ENCODE data around the gene DCPS. TPM values are rescaled to one million over a fixed set of nuclear protein-coding genes. Genes with fewer than 3 reads are reported as not detected.
"Not testable (repeated sequence)": the region's sequence is repeated elsewhere in the genome, so short reads cannot be mapped to it uniquely, and the experiment has no call there.

The DCPS gene
- total and polyA plus RNA-seq, 2 experiments from 2014 or later = 12.1 to 26.1 TPM

DNA sequence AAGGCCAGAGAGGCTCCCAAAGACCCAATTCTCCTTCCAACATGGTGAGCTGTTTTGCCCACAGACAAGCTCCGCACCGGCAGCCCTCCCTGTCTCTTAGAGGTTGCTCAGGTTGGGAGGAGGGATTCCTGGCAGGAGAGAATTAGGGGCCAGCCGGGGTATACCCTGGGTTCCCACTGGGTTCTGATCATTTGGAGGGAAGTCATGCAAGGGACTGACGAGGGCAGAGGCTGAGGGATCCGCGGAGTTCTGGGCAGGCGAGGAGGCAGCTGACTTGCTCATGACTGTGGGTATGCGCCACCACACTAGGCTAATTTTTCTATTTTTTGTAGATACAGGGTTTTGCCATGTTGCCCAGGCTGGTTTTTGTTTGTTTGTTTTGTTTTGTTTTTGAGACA, 56.2 kb downstream of the DCPS start:
- 0 out of 2 replicates have a peak overlapping the region, but pooled peaks have one; percentile 6 for H2AFZ ChIP-seq
- no peaks in the 10 kb centered on the region for H3K9me3 ChIP-seq (ENCODE audit: low read depth)
- H3K4me1 ChIP-seq (ENCODE audit: insufficient read depth) = peaks cover 41% of the 10 kb centered on the region
- peak overlapping the region; percentile 48 for H3K27ac ChIP-seq
- peak; percentile 46 for DNase-seq
- H3K79me2 ChIP-seq (ENCODE audit: insufficient read depth) = peaks cover 79% of the 10 kb centered on the region
- H3K9me2 ChIP-seq (ENCODE audit: insufficient read depth) = no peaks in the 10 kb centered on the region
- no peaks in the 10 kb centered on the region for H4K20me1 ChIP-seq (ENCODE audit: insufficient read depth)
- H3K4me2 ChIP-seq (ENCODE audit: unreplicated experiment) = peak overlapping the region; percentile 53
- peak overlapping the region; percentile 40 for H3K9ac ChIP-seq
- H3K27me3 ChIP-seq (replicated peaks; ENCODE audit: insufficient read depth) = no peaks in the 10 kb centered on the region
- 17 to 24% methylated on average over 8 of the region's 8 CpGs for WGBS, 2 experiments (ENCODE audit: low coverage in 1 of 2, low lambda C conversion rate in 2 of 2, missing lambda C conversion rate in 2 of 2)
- H3K36me3 ChIP-seq (ENCODE audit: low read depth) = no peaks in the 10 kb centered on the region
- H3K4me3 ChIP-seq = peak overlapping the region; percentile 24; the same call in 1 of the 2 replicates
- in situ Hi-C loops (cut with MboI) = no loop called here
- H3F3A ChIP-seq (ENCODE audit: insufficient read depth) = 0 out of 2 replicates have a peak, but pooled peaks cover 5% of the 10 kb centered on the region
- TF ChIP-seq EZH2 (IDR thresholded peaks at IDR 0.05; ENCODE audit: insufficient read depth, poor library complexity, severe bottlenecking) = no peak
- TF ChIP-seq EZH2phosphoT487 (IDR thresholded peaks at IDR 0.05; ENCODE audit: insufficient read depth, low read depth) = no peak

DNA sequence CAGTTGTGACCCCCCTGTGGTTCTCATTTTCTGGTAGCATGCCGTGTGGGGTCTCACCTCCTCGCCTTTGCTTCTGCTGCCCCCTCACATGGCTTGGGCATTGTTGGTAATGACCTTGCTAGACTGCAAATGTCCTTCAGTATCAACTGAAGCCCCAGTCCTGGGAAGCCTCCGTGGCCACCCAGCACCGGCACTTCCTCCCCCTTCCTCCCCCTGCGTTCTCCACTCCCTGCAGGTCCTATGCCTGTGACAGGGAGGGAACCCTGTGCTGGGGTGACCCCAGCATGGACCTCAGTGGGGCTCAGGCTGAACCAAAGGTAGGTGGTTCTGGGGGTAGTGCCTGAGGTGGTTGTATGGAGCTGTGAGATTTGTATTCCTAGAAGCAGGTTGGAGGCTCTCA, 57.5 kb downstream of the DCPS start:
- Histone ChIP-seq H3K4me1 (ENCODE audit: insufficient read depth) (peaks cover 41% of the 10 kb centered on the region), H3K79me2 (ENCODE audit: insufficient read depth) (peaks cover 78% of the 10 kb centered on the region), H3K9me3 (ENCODE audit: low read depth) (no peaks in the 10 kb centered on the region), H3K9ac (no peak overlapping the region), H2AFZ (no peak overlapping the region), H3K36me3 (ENCODE audit: low read depth) (no peaks in the 10 kb centered on the region), H3F3A (ENCODE audit: insufficient read depth) (0 out of 2 replicates have a peak, but pooled peaks cover 5% of the 10 kb centered on the region), H4K20me1 (ENCODE audit: insufficient read depth) (no peaks in the 10 kb centered on the region), H3K27ac (no peak overlapping the region), H3K4me3 (no peak overlapping the region), H3K9me2 (ENCODE audit: insufficient read depth) (no peaks in the 10 kb centered on the region), H3K27me3 (replicated peaks; ENCODE audit: insufficient read depth) (no peaks in the 10 kb centered on the region), H3K4me2 (ENCODE audit: unreplicated experiment) (no peak overlapping the region)
- in situ Hi-C loops (cut with MboI) = no loop called here
- DNase-seq = no peak
- WGBS, 2 experiments (ENCODE audit: low coverage in 1 of 2, low lambda C conversion rate in 2 of 2, missing lambda C conversion rate in 2 of 2) = 76 to 80% methylated on average over 3 to 5 of the region's 5 CpGs
- TF ChIP-seq EZH2 (IDR thresholded peaks at IDR 0.05; ENCODE audit: insufficient read depth, poor library complexity, severe bottlenecking) = no peak
- TF ChIP-seq EZH2phosphoT487 (IDR thresholded peaks at IDR 0.05; ENCODE audit: insufficient read depth, low read depth) = no peak

DNA sequence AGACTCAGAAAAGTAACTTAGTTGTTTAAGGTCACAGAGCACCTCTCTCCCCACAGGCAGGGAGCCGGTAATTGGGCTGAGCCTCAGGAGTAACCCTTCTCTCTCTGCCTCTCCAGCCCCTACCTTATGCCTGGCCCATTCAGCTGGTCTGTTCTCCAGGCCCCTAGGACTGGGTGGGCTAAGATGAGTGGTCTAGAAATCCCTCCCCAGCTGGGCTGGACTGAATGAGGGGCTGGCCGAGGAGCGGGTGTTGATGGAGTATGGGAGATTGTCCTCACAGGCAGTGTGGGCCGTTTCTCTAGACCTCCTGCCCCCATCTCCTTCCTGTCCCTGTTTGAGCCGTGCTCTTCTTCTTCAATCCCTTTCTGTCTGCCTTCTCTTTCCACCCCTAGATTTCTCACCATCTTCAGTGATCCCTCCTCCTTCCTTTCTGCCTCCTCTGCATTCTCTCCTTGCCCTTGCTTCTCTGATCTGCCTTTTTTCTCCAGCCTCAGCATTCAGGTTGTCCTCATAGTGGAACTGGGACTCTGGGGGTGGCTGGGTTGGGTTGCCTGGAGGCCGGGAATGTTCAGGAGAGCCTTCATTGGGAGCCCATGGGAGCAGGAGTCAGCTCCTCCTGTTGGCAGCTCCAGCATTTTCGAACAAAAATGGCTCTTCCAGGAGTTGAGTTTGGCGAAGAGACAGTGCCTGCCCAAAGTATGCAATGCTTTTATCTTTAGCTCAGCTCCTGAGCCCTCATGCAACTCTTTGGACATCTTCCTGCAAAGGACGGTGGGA, 59.2 kb downstream of the DCPS start:
- H3K4me2 ChIP-seq (ENCODE audit: unreplicated experiment) = no peak overlapping the region
- H2AFZ ChIP-seq = no peak overlapping the region
- H3K9ac ChIP-seq = no peak overlapping the region
- in situ Hi-C loops (cut with MboI) = no loop called here
- H3K36me3 ChIP-seq (ENCODE audit: low read depth) = no peaks in the 10 kb centered on the region
- H3K9me3 ChIP-seq (ENCODE audit: low read depth) = no peaks in the 10 kb centered on the region
- H3F3A ChIP-seq (ENCODE audit: insufficient read depth) = 0 out of 2 replicates have a peak, but pooled peaks cover 5% of the 10 kb centered on the region
- DNase-seq = no peak
- no peak overlapping the region for H3K4me3 ChIP-seq
- peaks cover 27% of the 10 kb centered on the region for H3K4me1 ChIP-seq (ENCODE audit: insufficient read depth)
- H3K27ac ChIP-seq = no peak overlapping the region
- no peaks in the 10 kb centered on the region for H3K27me3 ChIP-seq (replicated peaks; ENCODE audit: insufficient read depth)
- H3K9me2 ChIP-seq (ENCODE audit: insufficient read depth) = no peaks in the 10 kb centered on the region
- H4K20me1 ChIP-seq (ENCODE audit: insufficient read depth) = no peaks in the 10 kb centered on the region
- TF ChIP-seq EZH2 (IDR thresholded peaks at IDR 0.05; ENCODE audit: insufficient read depth, poor library complexity, severe bottlenecking) (no peak), EZH2phosphoT487 (IDR thresholded peaks at IDR 0.05; ENCODE audit: insufficient read depth, low read depth) (no peak)
- H3K79me2 ChIP-seq (ENCODE audit: insufficient read depth) = peaks cover 78% of the 10 kb centered on the region
- WGBS, 2 experiments (ENCODE audit: low coverage in 1 of 2, low lambda C conversion rate in 2 of 2, missing lambda C conversion rate in 2 of 2) = 61 to 65% methylated on average over 9 of the region's 9 CpGs

DNA sequence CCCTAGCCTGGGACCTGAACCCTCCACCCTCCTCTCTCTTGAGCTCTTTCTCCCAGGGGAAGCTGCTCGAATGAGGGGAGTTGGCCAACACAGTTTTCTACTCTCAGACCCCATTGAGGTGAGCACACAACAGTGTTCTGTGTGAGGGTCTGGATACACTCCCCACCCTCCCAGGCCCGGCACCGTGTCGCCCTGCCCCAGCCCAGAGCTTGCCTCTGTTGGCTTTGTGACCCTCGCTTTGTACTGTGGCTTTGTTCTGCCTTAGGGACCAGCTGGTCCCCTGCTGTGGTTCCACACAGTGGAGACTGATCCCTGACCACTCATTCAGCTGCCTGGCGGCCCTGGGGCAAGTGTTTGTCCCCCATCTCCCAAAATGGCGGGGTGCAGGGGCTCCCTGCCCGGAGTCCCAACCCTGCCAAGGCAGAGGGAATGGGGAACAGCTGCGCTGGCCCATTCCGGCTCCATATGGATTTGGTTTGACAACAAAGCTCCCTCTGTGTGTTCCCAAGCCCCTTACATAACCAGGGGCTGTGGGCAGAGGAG, 59.9 kb downstream of the DCPS start:
- DNase-seq = no peak
- Histone ChIP-seq H3K9ac (no peak overlapping the region), H3K36me3 (ENCODE audit: low read depth) (no peaks in the 10 kb centered on the region), H3F3A (ENCODE audit: insufficient read depth) (0 out of 2 replicates have a peak, but pooled peaks cover 5% of the 10 kb centered on the region), H4K20me1 (ENCODE audit: insufficient read depth) (no peaks in the 10 kb centered on the region), H3K4me3 (no peak overlapping the region), H3K27me3 (replicated peaks; ENCODE audit: insufficient read depth) (no peaks in the 10 kb centered on the region), H3K79me2 (ENCODE audit: insufficient read depth) (peaks cover 78% of the 10 kb centered on the region), H3K4me1 (ENCODE audit: insufficient read depth) (peaks cover 20% of the 10 kb centered on the region), H3K9me2 (ENCODE audit: insufficient read depth) (no peaks in the 10 kb centered on the region), H3K4me2 (ENCODE audit: unreplicated experiment) (no peak overlapping the region), H3K27ac (no peak overlapping the region), H3K9me3 (ENCODE audit: low read depth) (no peaks in the 10 kb centered on the region), H2AFZ (no peak overlapping the region)
- TF ChIP-seq EZH2 (IDR thresholded peaks at IDR 0.05; ENCODE audit: insufficient read depth, poor library complexity, severe bottlenecking) (no peak), EZH2phosphoT487 (IDR thresholded peaks at IDR 0.05; ENCODE audit: insufficient read depth, low read depth) (no peak)
- in situ Hi-C loops (cut with MboI) = no loop called here
- WGBS, 2 experiments (ENCODE audit: low coverage in 1 of 2, low lambda C conversion rate in 2 of 2, missing lambda C conversion rate in 2 of 2) = 65 to 69% methylated on average over 10 of the region's 10 CpGs

DNA sequence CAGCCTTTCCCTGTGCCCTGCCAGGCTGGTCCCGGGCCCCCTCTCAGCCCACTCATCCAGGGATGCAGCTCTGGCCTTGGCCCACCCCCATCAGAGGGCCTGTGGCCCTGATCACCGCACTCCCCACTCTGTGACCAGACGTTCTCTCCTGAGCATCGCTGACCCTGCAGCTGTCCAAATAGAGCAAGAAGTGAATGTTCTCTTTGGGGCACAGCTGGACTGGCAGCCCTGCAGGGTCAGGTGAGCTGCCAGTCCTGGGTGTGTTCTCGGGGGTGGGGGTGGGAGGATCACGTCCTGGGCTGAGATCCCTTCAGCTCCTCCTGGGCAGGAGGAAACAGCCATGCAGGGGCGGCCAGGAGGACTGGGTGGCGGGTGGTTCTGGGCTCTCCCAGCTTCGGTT, 60.9 kb downstream of the DCPS start:
- Histone ChIP-seq H3K79me2 (ENCODE audit: insufficient read depth) (peaks cover 81% of the 10 kb centered on the region), H3K4me1 (ENCODE audit: insufficient read depth) (peaks cover 11% of the 10 kb centered on the region)
- 48 to 54% methylated on average over 4 of the region's 9 CpGs for WGBS, 2 experiments (ENCODE audit: low coverage in 1 of 2, low lambda C conversion rate in 2 of 2, missing lambda C conversion rate in 2 of 2)
- H3K9ac ChIP-seq; H3K4me2 ChIP-seq (ENCODE audit: unreplicated experiment); H3K9me2 ChIP-seq (ENCODE audit: insufficient read depth); H3K4me3 ChIP-seq; H3K27me3 ChIP-seq (replicated peaks; ENCODE audit: insufficient read depth); H3K9me3 ChIP-seq (ENCODE audit: low read depth); H3K27ac ChIP-seq; DNase-seq; H3K36me3 ChIP-seq (ENCODE audit: low read depth); H4K20me1 ChIP-seq (ENCODE audit: insufficient read depth); H3F3A ChIP-seq (ENCODE audit: insufficient read depth); H2AFZ ChIP-seq; in situ Hi-C loops (cut with MboI): not testable (repeated sequence)

DNA sequence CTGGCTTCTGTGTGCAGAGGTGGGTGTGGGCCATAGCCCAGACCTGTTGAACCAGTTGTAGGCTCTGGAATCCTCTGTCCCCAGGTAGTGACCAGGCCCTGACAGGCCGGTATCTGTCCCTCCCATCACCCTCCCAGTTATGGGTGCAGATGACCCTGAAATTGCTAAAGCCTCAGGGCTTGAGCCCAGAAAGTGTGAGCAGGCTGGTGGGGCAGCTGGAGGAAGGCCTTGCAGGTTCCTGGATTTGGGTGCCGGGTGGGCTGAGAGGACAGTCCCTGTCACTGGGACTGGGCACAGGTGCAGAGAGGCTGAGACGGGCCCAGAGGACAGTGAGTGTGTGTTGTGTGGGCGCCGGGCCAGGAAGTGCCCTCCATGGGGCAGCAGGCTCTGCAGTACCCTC, 61.6 kb downstream of the DCPS start:
- H3K9me3 ChIP-seq (ENCODE audit: low read depth); H3K4me2 ChIP-seq (ENCODE audit: unreplicated experiment); H3K4me1 ChIP-seq (ENCODE audit: insufficient read depth); H3K27me3 ChIP-seq (replicated peaks; ENCODE audit: insufficient read depth); H4K20me1 ChIP-seq (ENCODE audit: insufficient read depth); H3K4me3 ChIP-seq; H3K36me3 ChIP-seq (ENCODE audit: low read depth); H3K27ac ChIP-seq; H3F3A ChIP-seq (ENCODE audit: insufficient read depth); DNase-seq; H3K9ac ChIP-seq; in situ Hi-C loops (cut with MboI); H2AFZ ChIP-seq; H3K9me2 ChIP-seq (ENCODE audit: insufficient read depth): not testable (repeated sequence)
- WGBS, 2 experiments (ENCODE audit: low coverage in 1 of 2, low lambda C conversion rate in 2 of 2, missing lambda C conversion rate in 2 of 2) = 69 to 75% methylated on average over 5 of the region's 5 CpGs
- peaks cover 81% of the 10 kb centered on the region for H3K79me2 ChIP-seq (ENCODE audit: insufficient read depth)
